GM06990 (cell line): Measurements from ENCODE around the gene ARMC7.
"Not testable (repeated sequence)": the region's sequence is repeated elsewhere in the genome, so short reads cannot be mapped to it uniquely, and the experiment has no call there.

Source experiments
- DNase-seq: peaks from one replicate; pipeline ENCODE4 v3.0.0-alpha.2; 2011; ENCODE audit not compliant: insufficient read length; ENCODE audit errors: extremely low read depth
- H3K27me3 ChIP-seq: replicated peaks from 2 replicates; pipeline ENCODE4 v1.6.0; 2011; ENCODE audit warnings: low read length; ENCODE audit not compliant: control insufficient read depth, insufficient read depth
- H3K36me3 ChIP-seq: 2 replicates; pipeline ENCODE4 v1.5.1; 2011; ENCODE audit warnings: low read length; ENCODE audit not compliant: control insufficient read depth, insufficient read depth
- H3K4me3 ChIP-seq: replicated peaks from 2 replicates; pipeline ENCODE4 v1.5.1; 2011; ENCODE audit warnings: low read depth, mild to moderate bottlenecking, control low read depth, low read length
- CTCF ChIP-seq: IDR thresholded peaks from 2 replicates; pipeline ENCODE4 v1.5.1; 2011; ENCODE audit warnings: low read length, control low read depth, mild to moderate bottlenecking, inconsistent platforms; ENCODE audit not compliant: insufficient read depth, poor library complexity, severe bottlenecking

The ARMC7 gene

DNA sequence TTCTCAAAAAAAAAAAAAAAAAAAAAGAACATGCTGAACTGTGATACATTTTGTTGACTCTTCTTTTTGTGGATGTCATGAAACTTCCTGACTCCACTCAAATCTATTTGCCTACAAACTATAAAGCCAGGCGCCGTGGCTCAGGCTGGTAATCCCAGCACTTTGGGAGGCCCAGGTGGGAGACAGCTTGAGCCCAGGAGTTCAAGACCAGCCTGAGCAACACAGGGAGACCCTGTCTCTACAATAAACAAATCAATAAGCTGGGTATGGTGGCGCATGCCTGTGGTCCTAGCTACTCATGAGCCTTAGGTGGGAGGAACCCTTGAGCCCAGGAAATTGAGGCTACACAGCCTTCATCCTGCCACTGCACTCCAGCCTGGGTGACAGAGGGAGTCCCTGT is 23.2 kb downstream of the ARMC7 start:
- DNase-seq: no peak
- Histone ChIP-seq H3K27me3 (no peaks in the 10 kb centered on the region), H3K36me3 (peaks cover 18% of the 10 kb centered on the region), H3K4me3 (no peak overlapping the region)
- TF ChIP-seq CTCF: no peak

- not testable (repeated sequence) for H3K27me3 ChIP-seq, DNase-seq, H3K4me3 ChIP-seq
- H3K36me3 ChIP-seq: peaks cover 17% of the 10 kb centered on the region
Measured at GRCh38 chr17:75133607-75134347, 24.0 kb downstream of the ARMC7 start.

DNA sequence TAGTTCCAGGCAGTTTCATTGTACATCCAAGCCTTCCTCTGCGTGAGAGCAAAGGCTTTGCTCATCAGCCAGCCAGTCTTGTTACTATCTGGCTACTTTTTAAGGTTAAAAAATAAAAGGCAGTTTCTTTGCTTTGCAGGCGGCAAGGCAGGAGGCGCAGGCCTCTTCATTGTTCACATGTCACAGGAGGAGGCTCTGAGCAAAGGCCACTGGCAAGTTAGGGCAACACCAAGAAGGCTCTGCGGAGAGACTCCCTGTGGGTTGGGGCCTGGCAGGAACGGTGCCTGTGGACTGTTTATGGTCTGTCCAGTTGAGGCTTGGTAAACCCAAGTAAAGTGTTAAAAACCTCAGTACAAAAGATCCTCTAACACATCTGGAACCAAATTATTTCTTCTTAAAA is 25.7 kb downstream of the ARMC7 start:
- no peak for DNase-seq
- no peak for TF ChIP-seq CTCF
- no peaks in the 10 kb centered on the region for H3K27me3 ChIP-seq
- peaks cover 7% of the 10 kb centered on the region for H3K36me3 ChIP-seq
- no peak overlapping the region for H3K4me3 ChIP-seq

DNA sequence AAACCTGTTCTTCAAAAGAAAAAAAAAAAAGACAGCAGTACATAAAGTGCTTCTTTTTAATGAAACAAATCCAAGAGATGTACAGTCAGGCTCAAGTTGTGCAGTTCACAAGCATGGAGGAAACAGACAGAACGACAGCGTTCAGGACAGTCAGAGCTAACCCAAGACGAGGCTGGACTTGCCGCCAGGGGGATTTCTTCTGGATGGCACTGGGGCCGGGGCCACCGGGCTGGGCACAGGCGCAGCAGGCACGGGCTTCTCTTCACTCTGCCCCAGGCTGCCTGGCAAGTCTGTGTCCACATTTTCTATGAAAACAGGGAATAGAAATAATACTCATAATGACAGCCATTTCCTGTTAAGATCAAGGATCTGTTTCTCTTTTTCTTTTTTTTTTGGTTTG is 26.2 kb downstream of the ARMC7 start:
- TF ChIP-seq CTCF: no peak
- H3K36me3 ChIP-seq: peaks cover 7% of the 10 kb centered on the region
- DNase-seq: no peak
- H3K4me3 ChIP-seq: no peak overlapping the region
- no peaks in the 10 kb centered on the region for H3K27me3 ChIP-seq

DNA sequence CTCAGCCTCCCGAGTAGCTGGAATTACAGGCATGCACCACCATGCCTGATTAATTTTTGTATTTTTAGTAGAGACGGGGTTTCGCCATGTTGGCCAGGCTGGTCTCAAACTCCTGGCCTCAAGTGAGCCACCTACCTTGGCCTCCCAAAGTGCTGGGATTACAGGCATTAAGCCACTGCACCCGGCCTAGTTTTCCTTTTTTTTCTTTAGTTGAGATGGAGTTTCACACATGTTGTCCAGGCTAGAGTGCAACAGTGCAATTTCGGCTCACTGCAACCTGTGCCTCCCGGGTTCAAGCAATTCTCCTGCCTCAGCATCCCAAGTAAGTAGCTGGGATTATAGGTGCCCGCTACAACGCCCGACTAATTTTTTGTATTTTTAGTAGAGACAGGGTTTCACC is 28.0 kb downstream of the ARMC7 start:
- H3K36me3 ChIP-seq, H3K27me3 ChIP-seq, H3K4me3 ChIP-seq, DNase-seq: not testable (repeated sequence)

- no peak overlapping the region for H3K4me3 ChIP-seq
- TF ChIP-seq CTCF: no peak
- H3K36me3 ChIP-seq: peaks cover 7% of the 10 kb centered on the region
- no peaks in the 10 kb centered on the region for H3K27me3 ChIP-seq
- DNase-seq: no peak
Measured at GRCh38 chr17:75138519-75138918, 28.8 kb downstream of the ARMC7 start.
